KMS-11 (cell line): ENCODE results near the gene IL22RA2.

Experiments used
- H2AFZ ChIP-seq: fragments of 200-600 bp; sonication (generic); 2 replicates; pipeline ENCODE4 v1.6.1; 2016; ENCODE audit warnings: antibody characterized with exemption, mixed run types, low read depth
- H3K27ac ChIP-seq: fragments of 200-600 bp; sonication (generic); 2 replicates; pipeline ENCODE4 v1.6.1; 2016; ENCODE audit warnings: mild to moderate bottlenecking, mixed run types
- H3K27me3 ChIP-seq: fragments of 200-600 bp; sonication (generic); 2 replicates; pipeline ENCODE4 v1.6.1; 2017; ENCODE audit warnings: mild to moderate bottlenecking, low read depth, mixed run types, moderate library complexity; ENCODE audit not compliant: insufficient read depth
- H3K36me3 ChIP-seq: fragments of 200-600 bp; sonication (generic); 2 replicates; pipeline ENCODE4 v1.6.1; 2017; ENCODE audit warnings: mild to moderate bottlenecking, mixed run types; ENCODE audit not compliant: insufficient read depth
- H3K4me1 ChIP-seq: fragments of 200-600 bp; sonication (generic); 2 replicates; pipeline ENCODE4 v1.6.1; 2016; ENCODE audit warnings: mild to moderate bottlenecking, low read depth, mixed run types; ENCODE audit not compliant: poor library complexity, severe bottlenecking
- H3K4me2 ChIP-seq: fragments of 200-600 bp; sonication (generic); 2 replicates; pipeline ENCODE4 v1.7.0; 2016; ENCODE audit warnings: mild to moderate bottlenecking, mixed run types
- H3K4me3 ChIP-seq: fragments of 200-600 bp; sonication (generic); IDR thresholded peaks from 2 replicates; pipeline ENCODE4 v1.6.1; 2017; ENCODE audit warnings: low read depth, low read length, mixed read lengths; ENCODE audit not compliant: insufficient read depth
- H3K79me2 ChIP-seq: fragments of 200-600 bp; sonication (generic); 2 replicates; pipeline ENCODE4 v1.6.1; 2016; ENCODE audit warnings: low read depth, mixed run types; ENCODE audit not compliant: insufficient read depth
- H3K9ac ChIP-seq: fragments of 200-600 bp; sonication (generic); 2 replicates; pipeline ENCODE4 v1.6.1; 2016; ENCODE audit warnings: mild to moderate bottlenecking, mixed run types
- H4K20me1 ChIP-seq: fragments of 200-600 bp; sonication (generic); 2 replicates; pipeline ENCODE4 v1.6.1; 2016; ENCODE audit warnings: mild to moderate bottlenecking, mixed run types; ENCODE audit not compliant: insufficient read depth
- CTCF ChIP-seq: fragments of 200-600 bp; sonication (generic); conservative IDR thresholded peaks from 2 replicates; pipeline ENCODE4 v1.6.1; 2017; ENCODE audit warnings: low read depth, mild to moderate bottlenecking, antibody characterized with exemption, low read length, moderate library complexity, mixed read lengths

The IL22RA2 gene

GRCh38 chr6:137175157-137175867 lies 1.9 kb upstream of the IL22RA2 start:
- H3K27ac ChIP-seq: no peak overlapping the region
- no peaks in the 10 kb centered on the region for H3K36me3 ChIP-seq
- H3K27me3 ChIP-seq: no peaks in the 10 kb centered on the region
- H2AFZ ChIP-seq: no peak overlapping the region
- H3K4me1 ChIP-seq: no peaks in the 10 kb centered on the region
- no peak overlapping the region for H3K4me3 ChIP-seq
- TF ChIP-seq CTCF: no peak
- H3K79me2 ChIP-seq: no peaks in the 10 kb centered on the region
- H3K4me2 ChIP-seq: no peak overlapping the region
- H4K20me1 ChIP-seq: no peaks in the 10 kb centered on the region
- no peak overlapping the region for H3K9ac ChIP-seq

- TF ChIP-seq CTCF: no peak
- Histone ChIP-seq H3K36me3 (no peaks in the 10 kb centered on the region), H4K20me1 (no peaks in the 10 kb centered on the region), H3K79me2 (no peaks in the 10 kb centered on the region), H3K27me3 (no peaks in the 10 kb centered on the region), H3K4me2 (no peak overlapping the region), H3K9ac (no peak overlapping the region), H3K4me1 (no peaks in the 10 kb centered on the region), H2AFZ (no peak overlapping the region), H3K27ac (no peak overlapping the region), H3K4me3 (no peak overlapping the region)
These were observed 561 bp downstream of the IL22RA2 start for GRCh38 chr6:137172734-137173431.

- no peak for TF ChIP-seq CTCF
- Histone ChIP-seq H3K36me3 (no peaks in the 10 kb centered on the region), H3K4me3 (no peak overlapping the region), H2AFZ (no peak overlapping the region), H3K4me2 (no peak overlapping the region), H3K27me3 (no peaks in the 10 kb centered on the region), H3K4me1 (peaks cover 5% of the 10 kb centered on the region), H3K27ac (no peak overlapping the region), H3K9ac (no peak overlapping the region), H4K20me1 (no peaks in the 10 kb centered on the region), H3K79me2 (no peaks in the 10 kb centered on the region)
These were observed 1.4 kb downstream of the IL22RA2 start for GRCh38 chr6:137171824-137172733.

- Histone ChIP-seq H3K27ac (no peak overlapping the region), H4K20me1 (no peaks in the 10 kb centered on the region), H3K4me3 (no peak overlapping the region), H3K79me2 (no peaks in the 10 kb centered on the region), H3K4me2 (no peak overlapping the region), H3K36me3 (no peaks in the 10 kb centered on the region), H2AFZ (no peak overlapping the region), H3K9ac (no peak overlapping the region), H3K4me1 (peaks cover 15% of the 10 kb centered on the region), H3K27me3 (no peaks in the 10 kb centered on the region)
- no peak for TF ChIP-seq CTCF
These were observed 2.4 kb downstream of the IL22RA2 start for GRCh38 chr6:137171053-137171374.
